ENCODE measurements around the gene CNFN. TPM values are rescaled to one million over a fixed set of nuclear protein-coding genes. Genes with fewer than 3 reads are reported as not detected.

The CNFN gene
- total and polyA plus RNA-seq, 10 of the 15 experiments (the other 5 are each of a cell fraction or from before 2014, with no cell fraction given) = 0.60 TPM; not detected in 9

DNA sequence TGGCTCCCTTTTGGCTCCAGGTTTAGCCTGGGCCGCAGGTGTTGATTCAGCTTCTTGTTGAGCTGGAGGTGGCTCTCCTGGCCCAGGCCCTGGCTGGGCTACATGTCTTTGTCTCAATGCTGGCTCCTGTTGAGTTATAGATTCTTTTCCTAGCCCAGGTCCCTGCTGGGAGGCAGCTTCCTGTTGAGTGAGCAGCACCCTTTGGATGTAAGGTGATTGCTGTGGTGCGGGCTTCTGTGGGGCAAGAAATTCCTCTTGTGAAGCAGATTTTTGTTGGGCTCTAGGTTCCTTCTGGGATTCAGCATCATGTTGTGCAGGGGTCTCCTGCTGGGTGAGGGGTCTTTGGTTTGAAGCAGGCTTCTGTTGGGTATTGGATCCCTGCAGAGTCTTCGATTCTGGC lies 36.5 kb upstream of the CNFN start (continued):
- TF ChIP-seq, protein P1, sequence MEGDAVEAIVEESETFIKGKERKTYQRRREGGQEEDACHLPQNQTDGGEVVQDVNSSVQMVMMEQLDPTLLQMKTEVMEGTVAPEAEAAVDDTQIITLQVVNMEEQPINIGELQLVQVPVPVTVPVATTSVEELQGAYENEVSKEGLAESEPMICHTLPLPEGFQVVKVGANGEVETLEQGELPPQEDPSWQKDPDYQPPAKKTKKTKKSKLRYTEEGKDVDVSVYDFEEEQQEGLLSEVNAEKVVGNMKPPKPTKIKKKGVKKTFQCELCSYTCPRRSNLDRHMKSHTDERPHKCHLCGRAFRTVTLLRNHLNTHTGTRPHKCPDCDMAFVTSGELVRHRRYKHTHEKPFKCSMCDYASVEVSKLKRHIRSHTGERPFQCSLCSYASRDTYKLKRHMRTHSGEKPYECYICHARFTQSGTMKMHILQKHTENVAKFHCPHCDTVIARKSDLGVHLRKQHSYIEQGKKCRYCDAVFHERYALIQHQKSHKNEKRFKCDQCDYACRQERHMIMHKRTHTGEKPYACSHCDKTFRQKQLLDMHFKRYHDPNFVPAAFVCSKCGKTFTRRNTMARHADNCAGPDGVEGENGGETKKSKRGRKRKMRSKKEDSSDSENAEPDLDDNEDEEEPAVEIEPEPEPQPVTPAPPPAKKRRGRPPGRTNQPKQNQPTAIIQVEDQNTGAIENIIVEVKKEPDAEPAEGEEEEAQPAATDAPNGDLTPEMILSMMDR (IDR thresholded peaks at IDR 0.05 in 2 of 3, conservative IDR thresholded peaks at IDR 0.05 in 1 of 3; ENCODE audit: control insufficient read depth in 2 of 3, extremely low read depth in 1 of 3, insufficient read depth in 1 of 3, low read depth in 3 of 3, low read length in 3 of 3) = no peak
- TF ChIP-seq CBX3 (IDR thresholded peaks at IDR 0.05; ENCODE audit: borderline replicate concordance, low read depth) (no peak), SRF (IDR thresholded peaks at IDR 0.05; ENCODE audit: low read depth in 2 of 2, low read length in 2 of 2) (no peak)

- Histone ChIP-seq H3K4me3 (no peak overlapping the region), H4K20me1 (ENCODE audit: control insufficient read depth, insufficient read depth) (no peaks in the 10 kb centered on the region), H3K79me2 (ENCODE audit: control insufficient read depth, insufficient read depth, low read length) (peaks cover 4% of the 10 kb centered on the region), H2AFZ (ENCODE audit: control insufficient read depth, low read depth, low read length) (no peak overlapping the region), H3K27me3 (replicated peaks in 1 of 2; ENCODE audit: control insufficient read depth in 2 of 2, insufficient read depth in 2 of 2, low read length in 1 of 2) (no peaks in the 10 kb centered on the region), H3K27ac (ENCODE audit: control insufficient read depth, insufficient read depth) (no peak overlapping the region), H3K4me2 (ENCODE audit: control insufficient read depth, insufficient read depth) (no peak overlapping the region), H3K9ac (ENCODE audit: control insufficient read depth, insufficient read depth, low read length) (no peak overlapping the region), H3K9me3 (replicated peaks; ENCODE audit: control insufficient read depth, insufficient read depth, low read length) (no peaks in the 10 kb centered on the region), H3K36me3 (ENCODE audit: control insufficient read depth in 2 of 2, insufficient read depth in 2 of 2, low read length in 1 of 2) (no peaks in the 10 kb centered on the region), H3K4me1 (ENCODE audit: control insufficient read depth, insufficient read depth, low read length) (peaks cover 16% of the 10 kb centered on the region)
- ChIA-PET RAD21 (ENCODE audit: unreplicated experiment) (interaction anchor here (1.6 kb wide), 1 partner anchor 8 kb away, joined by 9 read pairs; no protein-coding TSS in a partner anchor), SMC1A (ENCODE audit: uncharacterized antibody, unreplicated experiment) (interaction anchor here (1.1 kb wide), 1 partner anchor 8 kb away, joined by 4 read pairs; no protein-coding TSS in a partner anchor), CTCF (interaction anchor here (1.6 to 4.4 kb wide), 4 partner anchors 9 to 42 kb away, joined by 3 to 27 read pairs (median 26); no protein-coding TSS in a partner anchor), POLR2A (no interaction called here)
- BruUV-seq (replicated peaks) = no TSS peak
- FAIRE-seq = no peak
- WGBS (ENCODE audit: insufficient coverage, insufficient replicate concordance, low lambda C conversion rate, missing lambda C conversion rate) = 83% methylated on average over 13 of the region's 13 CpGs
- no peak for ATAC-seq
- DNase-seq (ENCODE audit: low read depth, low spot score) = no peak
- intact Hi-C loops (cut with micrococcal nuclease; ENCODE audit: unreplicated experiment) = loop anchor here (5.0 kb wide), 1 partner anchor 97 kb away; the partner anchor contains the start of gene MEGF8
- in situ Hi-C loops (cut with MboI) = no loop called here
- no peak for TF ChIP-seq TBL1XR1 (IDR thresholded peaks at IDR 0.05; ENCODE audit: low read depth, low read length)
- no peak for TF ChIP-seq POLR2AphosphoS2 (IDR thresholded peaks at IDR 0.05; ENCODE audit: low read depth, low read length)
- no peak for TF ChIP-seq YBX1 (IDR thresholded peaks at IDR 0.05)
- TF ChIP-seq DPF2 (IDR thresholded peaks at IDR 0.05) = no peak
- no peak for TF ChIP-seq ATF2 (IDR thresholded peaks at IDR 0.05; ENCODE audit: low read length)
- TF ChIP-seq BRCA1 (IDR thresholded peaks at IDR 0.05; ENCODE audit: low read depth, low read length) = no peak
- TF ChIP-seq ZNF24 (IDR thresholded peaks at IDR 0.05) = no peak
- TF ChIP-seq, protein P2, sequence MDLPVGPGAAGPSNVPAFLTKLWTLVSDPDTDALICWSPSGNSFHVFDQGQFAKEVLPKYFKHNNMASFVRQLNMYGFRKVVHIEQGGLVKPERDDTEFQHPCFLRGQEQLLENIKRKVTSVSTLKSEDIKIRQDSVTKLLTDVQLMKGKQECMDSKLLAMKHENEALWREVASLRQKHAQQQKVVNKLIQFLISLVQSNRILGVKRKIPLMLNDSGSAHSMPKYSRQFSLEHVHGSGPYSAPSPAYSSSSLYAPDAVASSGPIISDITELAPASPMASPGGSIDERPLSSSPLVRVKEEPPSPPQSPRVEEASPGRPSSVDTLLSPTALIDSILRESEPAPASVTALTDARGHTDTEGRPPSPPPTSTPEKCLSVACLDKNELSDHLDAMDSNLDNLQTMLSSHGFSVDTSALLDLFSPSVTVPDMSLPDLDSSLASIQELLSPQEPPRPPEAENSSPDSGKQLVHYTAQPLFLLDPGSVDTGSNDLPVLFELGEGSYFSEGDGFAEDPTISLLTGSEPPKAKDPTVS (IDR thresholded peaks at IDR 0.05; ENCODE audit: low read depth, low read length) = no peak
- no peak for TF ChIP-seq ZBED1 (IDR thresholded peaks at IDR 0.05; ENCODE audit: borderline replicate concordance)
- TF ChIP-seq STAT3 (IDR thresholded peaks at IDR 0.05; ENCODE audit: low read depth, low read length) = no peak
- no peak for TF ChIP-seq CHD1 (IDR thresholded peaks at IDR 0.05; ENCODE audit: low read depth, low read length)
- no peak for TF ChIP-seq POLR2A (IDR thresholded peaks at IDR 0.05; ENCODE audit: low read depth, low read length)
- TF ChIP-seq, protein P3, sequence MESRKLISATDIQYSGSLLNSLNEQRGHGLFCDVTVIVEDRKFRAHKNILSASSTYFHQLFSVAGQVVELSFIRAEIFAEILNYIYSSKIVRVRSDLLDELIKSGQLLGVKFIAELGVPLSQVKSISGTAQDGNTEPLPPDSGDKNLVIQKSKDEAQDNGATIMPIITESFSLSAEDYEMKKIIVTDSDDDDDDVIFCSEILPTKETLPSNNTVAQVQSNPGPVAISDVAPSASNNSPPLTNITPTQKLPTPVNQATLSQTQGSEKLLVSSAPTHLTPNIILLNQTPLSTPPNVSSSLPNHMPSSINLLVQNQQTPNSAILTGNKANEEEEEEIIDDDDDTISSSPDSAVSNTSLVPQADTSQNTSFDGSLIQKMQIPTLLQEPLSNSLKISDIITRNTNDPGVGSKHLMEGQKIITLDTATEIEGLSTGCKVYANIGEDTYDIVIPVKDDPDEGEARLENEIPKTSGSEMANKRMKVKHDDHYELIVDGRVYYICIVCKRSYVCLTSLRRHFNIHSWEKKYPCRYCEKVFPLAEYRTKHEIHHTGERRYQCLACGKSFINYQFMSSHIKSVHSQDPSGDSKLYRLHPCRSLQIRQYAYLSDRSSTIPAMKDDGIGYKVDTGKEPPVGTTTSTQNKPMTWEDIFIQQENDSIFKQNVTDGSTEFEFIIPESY (IDR thresholded peaks at IDR 0.05) = no peak
- no peak for TF ChIP-seq CHD4 (IDR thresholded peaks at IDR 0.05)
Measured at GRCh38 chr19:42424712-42425131, 34.6 kb upstream of the CNFN start.

Measured in GM12878 (cell line).